Cerebellar nuclear complex (tissue), 1 donor: ENCODE data around the gene NIF3L1.

Source experiments
- DNase-seq, 2 experiments: peaks; one replicate each; lab custom pipeline; 2025; lab: John Stamatoyannopoulos, UW

The NIF3L1 gene

DNA sequence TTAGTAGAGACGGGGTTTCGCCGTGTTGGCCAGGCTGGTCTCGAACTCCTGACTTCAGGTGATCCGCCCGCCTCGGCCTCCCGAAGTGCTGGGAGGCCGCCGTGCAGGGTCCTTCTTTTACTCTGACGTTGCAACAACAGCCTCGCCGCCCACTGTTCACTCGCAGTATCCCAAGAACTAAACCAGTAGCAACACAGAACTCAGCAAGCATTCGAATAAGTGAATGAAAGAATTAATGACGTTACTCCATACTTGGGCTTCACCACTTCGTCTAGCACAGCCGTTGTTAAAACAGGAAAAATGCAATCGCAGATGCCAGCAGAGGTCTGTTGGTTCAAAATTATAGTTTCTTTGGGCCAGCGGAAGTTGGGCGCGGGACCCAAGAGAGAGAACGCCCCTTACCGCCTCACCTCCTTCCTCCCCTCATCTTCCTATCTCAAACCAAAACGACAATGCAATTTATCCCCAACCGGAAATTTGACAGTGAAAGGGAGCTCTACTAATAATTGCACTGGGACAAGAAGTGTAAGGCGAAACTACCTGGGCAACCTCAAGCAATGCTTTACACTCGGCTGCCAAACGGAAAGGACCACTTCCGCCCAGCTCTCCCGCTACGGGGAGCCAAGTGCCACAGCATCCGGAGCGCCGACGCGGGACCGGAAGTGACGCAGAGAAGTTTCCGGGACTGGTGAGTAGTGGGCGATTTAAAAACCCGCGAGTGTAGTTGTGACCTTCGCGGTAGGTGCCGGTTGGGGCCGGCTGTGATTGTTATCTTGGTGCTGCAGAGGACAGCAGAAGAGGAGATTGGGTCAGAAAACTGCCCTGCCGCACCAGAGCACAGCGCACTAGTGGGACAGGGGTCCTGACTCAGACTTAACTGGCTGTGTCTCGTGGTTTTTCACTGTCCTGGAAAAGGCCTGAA is at the start of gene NIF3L1, which contains the start of gene PPIL3:
Gene NIF3L1, plus strand, starts transcription at position 668 of the 922 bp plus-strand sequence. CDS start 2,573 bp downstream, outside the sequence.
Gene PPIL3, minus strand, starts transcription at position 374 of the 922 bp plus-strand sequence. CDS start 1,462 bp downstream, outside the sequence.
- peak; percentile 51 to 82 for DNase-seq

DNA sequence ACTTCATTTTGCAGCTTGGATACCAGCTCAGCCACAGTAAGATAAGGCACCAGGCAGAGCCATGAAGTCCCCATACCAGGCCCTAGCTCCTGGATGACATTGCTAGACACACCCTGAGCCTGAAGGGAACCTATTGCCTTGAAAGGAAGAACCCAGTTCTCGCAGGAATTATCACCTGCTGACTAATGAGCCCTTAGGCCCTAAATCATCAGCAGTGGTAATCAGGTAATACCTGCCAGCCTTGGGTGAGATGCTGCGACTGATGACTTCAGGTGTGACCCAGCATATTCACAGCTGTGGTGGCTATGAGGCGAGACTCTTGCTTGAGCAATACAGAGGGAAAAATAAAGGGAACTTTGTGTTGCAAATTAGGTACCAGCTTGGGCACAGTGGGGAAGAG is 49.7 kb upstream of the NIF3L1 start:
- no peak for DNase-seq

GRCh38 chr2:200843993-200844948 is 44.9 kb upstream of the NIF3L1 start:
- no peak for DNase-seq

DNA sequence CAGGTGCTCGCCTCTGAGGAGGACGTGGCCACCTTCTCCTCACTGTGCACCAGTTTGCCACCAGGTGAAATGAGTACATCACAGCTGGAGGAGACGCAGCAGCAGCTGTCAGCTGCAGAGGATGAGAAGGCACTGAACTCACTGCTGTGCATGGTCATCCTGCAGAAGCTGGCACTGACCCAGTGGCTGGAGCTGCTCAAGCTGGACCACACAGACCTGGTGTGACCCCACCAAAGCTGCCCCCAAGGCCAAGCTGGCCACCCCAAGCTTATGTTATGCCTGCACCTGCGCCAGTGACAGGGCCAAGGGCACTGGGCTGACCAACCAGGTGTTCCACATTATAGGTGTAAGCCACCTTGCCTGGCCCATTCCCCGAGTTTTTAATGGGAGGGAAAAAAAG is 44.0 kb upstream of the NIF3L1 start:
- DNase-seq: no peak

DNA sequence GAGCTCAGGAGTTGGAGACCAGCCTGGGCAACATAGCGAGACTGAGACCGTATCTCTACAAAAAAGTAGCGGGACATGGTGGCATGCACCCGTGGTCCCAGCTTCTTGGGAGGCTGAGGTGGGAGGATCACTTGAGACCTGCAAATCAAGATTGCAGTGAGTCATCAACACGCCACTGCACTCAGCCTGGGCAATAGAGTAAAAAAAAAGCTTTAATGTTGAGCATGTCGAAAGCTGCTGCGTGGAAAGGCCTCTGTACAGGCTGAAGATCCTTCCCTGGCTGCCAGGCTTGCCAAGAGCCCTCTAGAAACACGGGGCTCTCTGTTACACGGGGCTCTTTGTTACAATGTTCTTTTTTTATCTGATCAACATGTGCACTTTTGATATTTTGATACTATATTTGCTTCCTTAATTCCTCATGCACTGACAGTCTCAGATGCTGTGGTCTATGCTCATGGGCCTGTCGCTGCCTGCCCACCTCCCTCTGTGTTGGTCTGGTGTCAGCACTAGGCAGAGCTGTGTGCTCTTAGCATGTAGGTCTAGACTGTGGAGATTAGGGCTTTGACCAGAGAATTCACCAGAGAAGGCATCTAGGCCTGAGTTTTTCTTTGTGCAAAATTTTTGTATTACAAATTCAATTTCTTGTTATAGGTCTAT is 43.4 kb upstream of the NIF3L1 start:
- DNase-seq: no peak

GRCh38 chr2:200847269-200847668 is 41.9 kb upstream of the NIF3L1 start:
- DNase-seq: no peak

DNA sequence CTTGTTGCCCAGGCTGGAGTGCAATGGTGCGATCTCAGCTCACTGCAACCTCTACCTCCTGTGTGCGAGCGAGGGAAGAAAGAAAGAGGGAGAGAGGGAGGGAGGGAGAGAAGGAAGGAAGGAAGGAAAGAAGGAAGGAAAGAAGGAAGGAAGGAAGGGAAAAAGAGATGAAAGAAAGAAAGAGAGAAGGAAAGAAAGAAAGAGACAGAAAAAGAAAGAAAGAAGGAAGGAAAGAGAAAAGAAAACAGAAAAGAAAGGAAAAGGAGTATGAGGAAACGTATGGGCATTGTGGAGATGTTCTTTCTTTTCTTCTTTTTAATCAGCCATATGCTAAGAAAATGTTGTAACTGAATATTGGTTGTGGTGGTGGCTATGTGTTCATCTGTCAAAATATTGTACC is 41.2 kb upstream of the NIF3L1 start:
- DNase-seq: no peak

- no peak for DNase-seq
Observed at GRCh38 chr2:200850512-200851256, 38.5 kb upstream of the NIF3L1 start.

GRCh38 chr2:200851398-200852248 is 37.5 kb upstream of the NIF3L1 start:
- no peak for DNase-seq

DNA sequence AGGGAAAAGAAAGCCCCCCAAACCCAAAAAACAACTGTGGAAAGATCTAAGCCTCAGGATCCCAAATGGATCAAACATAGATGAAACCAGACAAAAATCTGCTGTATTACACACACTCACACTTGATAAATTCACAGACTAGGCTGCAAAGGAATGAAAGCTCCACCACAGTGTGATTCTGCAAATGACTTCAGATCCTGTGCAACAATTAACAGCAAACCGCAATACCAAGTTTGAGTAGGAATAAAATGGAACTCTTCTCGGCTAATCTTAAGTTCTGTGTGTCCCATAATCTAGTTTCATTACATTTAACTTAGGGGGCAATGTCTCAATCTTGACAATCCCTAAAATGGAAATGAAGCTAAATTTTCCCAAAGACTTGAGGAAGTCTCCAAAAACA is 36.6 kb upstream of the NIF3L1 start:
- no peak for DNase-seq

DNA sequence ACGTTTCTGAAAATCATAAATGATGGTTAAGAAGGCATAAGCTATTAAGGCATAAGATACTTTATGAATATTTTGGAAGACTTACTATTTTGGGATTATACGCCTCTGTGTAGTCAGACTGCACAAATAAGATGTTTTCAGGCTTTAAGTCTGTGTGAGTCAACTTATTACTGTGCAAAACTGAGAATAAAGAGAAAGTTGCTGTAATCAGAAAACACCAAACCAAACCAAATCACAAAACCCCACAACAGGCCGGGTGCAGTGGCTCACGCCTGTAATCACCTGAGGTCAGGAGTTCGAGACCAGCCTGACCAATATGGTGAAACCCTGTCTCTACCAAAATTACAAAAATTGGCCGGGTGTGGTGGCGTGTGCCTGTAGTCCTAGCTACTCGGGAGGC is 32.4 kb upstream of the NIF3L1 start:
- no peak for DNase-seq

GRCh38 chr2:200860092-200860795 is 28.9 kb upstream of the NIF3L1 start:
- no peak for DNase-seq

GRCh38 chr2:200861617-200862155 is 27.5 kb upstream of the NIF3L1 start:
- no peak for DNase-seq

DNA sequence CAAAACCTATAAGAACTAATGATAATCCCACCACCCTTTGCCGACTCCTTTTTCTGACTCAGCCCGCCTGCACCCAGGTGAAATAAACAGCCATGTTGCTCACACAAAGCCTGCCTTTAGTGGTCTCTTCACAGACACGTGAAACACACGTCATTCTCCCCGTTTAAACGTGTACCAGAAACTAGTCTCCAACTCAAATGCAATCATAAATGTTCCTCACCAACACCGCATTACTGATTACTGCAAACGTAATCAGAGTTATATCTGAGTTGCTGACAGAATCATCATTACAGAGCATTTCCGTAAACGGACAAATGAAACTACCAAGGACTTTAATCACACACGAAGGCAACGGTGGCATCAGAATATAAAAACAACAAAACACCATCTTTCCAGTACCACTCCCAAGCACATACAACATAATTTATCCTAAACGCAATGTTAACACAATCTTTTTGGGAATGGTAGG is 26.6 kb upstream of the NIF3L1 start:
- DNase-seq: no peak

DNA sequence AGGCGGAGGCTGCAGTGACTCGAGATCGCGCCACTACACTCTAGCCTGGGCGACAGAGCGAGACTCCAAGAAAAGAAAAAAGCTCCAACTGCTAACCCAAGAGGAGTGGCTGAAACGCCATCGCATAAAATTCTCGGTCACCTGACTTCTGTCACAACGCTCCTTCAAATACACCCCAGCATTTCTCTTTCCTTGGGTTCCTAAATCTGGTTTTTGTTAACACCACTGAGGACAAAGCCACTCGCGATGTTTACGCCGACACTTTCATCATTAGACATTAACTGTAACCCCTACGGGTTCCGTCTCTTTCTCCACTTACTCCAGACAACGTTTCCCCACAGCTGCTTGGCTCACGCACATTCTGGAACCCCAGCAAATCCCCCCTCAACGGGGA is 25.4 kb upstream of the NIF3L1 start:
- no peak for DNase-seq

GRCh38 chr2:200864176-200865034 is 24.8 kb upstream of the NIF3L1 start, which contains the start of gene CLK1:
Gene CLK1, minus strand, starts transcription at chr2:200864658. Its CDS starts 2,796 bp downstream, at chr2:200861862.
- peak; percentile 65 to 82 for DNase-seq

- DNase-seq: no peak
Observed at GRCh38 chr2:200869014-200869413, 20.2 kb upstream of the NIF3L1 start.

- DNase-seq: no peak
Observed at GRCh38 chr2:200871151-200871550, 18.0 kb upstream of the NIF3L1 start.
